GM18511 (cell line): ENCODE data around the gene STRADA.
"Not testable (repeated sequence)": the region's sequence is repeated elsewhere in the genome, so short reads cannot be mapped to it uniquely, and the experiment has no call there.

ENCODE experiments used
- ATAC-seq: cut with Tn5 transposase; IDR thresholded peaks from one replicate; pipeline ENCODE4 v1.9.1; 2021; ENCODE audit warnings: mild to moderate bottlenecking, moderate library complexity; ENCODE audit not compliant: unreplicated experiment

The STRADA gene

GRCh38 chr17:63758428-63758827 lies 16.8 kb upstream of the STRADA start:
- ATAC-seq = no peak

DNA sequence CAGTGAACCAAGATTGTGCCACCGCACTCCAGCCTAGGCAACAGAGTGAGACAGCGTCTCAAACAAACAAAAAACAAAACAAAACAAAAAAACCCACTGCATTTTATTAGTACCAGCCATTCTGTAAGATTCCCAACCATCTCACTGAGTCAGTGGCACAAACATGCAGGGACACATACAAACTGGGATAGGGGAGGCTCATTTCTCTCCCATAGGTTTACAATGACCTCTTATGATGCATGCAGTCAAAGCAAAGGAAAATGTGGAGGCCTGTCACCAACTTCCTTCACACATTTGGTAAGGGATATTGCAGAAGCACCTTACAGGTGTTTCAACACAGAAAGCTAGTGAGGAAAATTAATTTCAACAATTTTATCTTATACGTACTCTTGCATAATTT lies 12.4 kb upstream of the STRADA start:
- ATAC-seq = no peak

- no peak for ATAC-seq
Measured at GRCh38 chr17:63753215-63753614, 11.6 kb upstream of the STRADA start.

DNA sequence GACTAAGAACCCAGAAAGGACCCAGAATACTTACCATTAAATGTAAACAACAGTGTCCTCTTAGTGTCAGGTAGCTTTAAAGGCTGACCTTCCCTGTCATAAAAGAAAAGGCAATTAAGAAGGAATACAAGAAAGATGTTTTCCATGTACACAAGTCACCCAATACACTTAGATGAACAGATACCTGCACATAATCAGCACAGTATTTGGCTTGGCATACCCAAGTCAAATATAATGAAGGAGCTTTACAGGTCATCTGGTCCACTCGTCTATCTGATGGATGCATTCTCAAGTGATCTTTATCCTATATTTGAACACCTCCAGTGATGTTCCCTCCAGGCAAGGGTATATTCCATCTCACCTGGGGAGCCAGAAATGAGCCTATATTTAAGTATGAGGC lies 11.1 kb upstream of the STRADA start:
- no peak for ATAC-seq

GRCh38 chr17:63751806-63752205 lies 10.2 kb upstream of the STRADA start:
- no peak for ATAC-seq

GRCh38 chr17:63741143-63741407 lies 524 bp downstream of the STRADA start:
- ATAC-seq = peak; percentile 29

DNA sequence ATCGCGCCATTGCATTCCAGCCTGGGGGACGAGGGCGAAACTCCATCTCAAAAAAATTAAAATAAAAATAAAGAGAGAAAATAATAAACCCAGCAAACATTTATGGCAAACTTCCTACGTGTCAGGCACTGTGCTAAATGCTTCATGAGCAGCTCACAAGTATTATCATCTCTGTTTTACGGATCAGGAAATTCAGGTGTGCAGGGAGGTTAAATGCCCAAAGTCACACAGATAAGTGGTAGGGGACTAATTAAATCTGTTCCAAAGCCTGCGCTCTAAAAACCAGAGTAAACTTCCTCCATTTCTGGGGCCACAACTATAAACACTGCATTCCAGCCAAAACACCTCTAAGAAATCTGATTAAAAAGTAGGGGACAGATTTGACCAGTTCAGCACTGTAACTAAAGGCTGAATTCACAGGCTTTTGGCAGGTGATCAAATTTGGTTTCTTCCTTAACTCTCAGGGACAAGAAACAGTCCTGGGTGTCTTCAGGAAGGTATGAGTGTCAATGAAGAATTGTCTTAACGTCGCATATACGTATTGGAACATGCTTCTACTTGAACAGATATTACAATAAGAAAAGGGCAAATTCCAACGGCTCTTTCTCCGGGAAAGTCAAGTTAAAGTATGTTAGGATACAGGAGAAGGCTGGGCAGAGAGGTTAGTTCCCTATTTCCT lies 996 bp downstream of the STRADA start:
- no peak for ATAC-seq

- ATAC-seq = no peak
Measured at GRCh38 chr17:63735691-63736090, 5.9 kb downstream of the STRADA start.

DNA sequence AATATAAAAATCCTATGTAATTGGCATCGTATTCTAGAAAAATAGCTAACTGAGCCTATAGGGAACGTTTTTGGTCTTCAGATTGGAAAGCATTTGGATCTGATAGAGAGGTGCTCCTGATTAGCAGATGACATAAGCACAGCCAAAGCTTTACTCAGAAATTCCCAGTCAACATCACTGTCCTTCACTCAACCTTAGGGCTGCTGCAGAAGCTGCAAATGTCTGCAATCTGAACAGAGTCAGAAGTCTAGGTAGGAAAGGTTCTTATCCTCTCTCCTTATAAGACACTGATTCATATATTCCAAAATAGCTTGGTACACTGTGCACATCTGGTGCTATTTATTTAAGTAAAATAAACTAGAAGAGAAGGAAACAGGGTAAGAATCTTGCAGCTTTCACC lies 19.2 kb downstream of the STRADA start:
- no peak for ATAC-seq

- ATAC-seq = not testable (repeated sequence)
Measured at GRCh38 chr17:63720194-63720593, 21.4 kb downstream of the STRADA start.

GRCh38 chr17:63718988-63719387 lies 22.6 kb downstream of the STRADA start:
- ATAC-seq = no peak

DNA sequence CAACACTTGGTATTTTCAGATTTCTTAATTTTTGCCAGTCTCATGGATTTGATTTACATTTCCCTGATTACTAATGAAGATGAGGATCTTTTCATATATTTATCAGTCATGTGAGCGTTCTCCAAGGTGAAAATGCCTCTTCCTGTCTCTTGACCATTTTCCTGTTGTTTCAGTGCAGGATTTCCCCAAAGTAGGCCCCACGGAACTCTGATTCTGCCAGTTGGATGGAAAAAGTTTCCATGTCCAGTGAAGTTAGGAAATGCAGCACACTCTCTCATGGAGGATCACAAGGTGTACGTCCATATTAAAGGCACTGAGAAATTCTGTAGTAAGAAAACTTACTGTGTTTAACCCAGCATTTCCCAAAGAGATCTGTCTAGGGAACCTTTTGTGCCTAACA lies 25.2 kb downstream of the STRADA start:
- ATAC-seq = no peak

- no peak for ATAC-seq
Measured at GRCh38 chr17:63714550-63715277, 26.9 kb downstream of the STRADA start.

DNA sequence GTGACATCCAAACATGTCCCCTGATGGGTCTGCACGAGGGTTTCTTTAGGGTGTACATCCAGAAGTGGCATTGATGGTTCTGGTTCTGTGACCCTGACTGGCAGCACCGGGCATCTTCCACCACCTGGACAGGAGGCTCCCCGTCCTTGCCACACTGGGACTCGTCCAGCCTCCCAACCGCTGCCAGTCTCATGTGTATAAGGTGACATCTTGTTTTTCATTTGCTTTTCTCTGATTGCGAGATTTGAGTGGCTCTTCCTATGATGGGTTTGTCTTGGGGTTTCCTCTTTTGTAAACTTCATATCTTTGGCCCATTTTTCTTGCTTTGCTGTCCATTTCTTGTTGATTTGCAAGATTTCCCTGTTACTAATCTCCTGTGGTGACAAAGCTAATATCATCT lies 32.5 kb downstream of the STRADA start:
- no peak for ATAC-seq

GRCh38 chr17:63707151-63707550 lies 34.4 kb downstream of the STRADA start:
- no peak for ATAC-seq

DNA sequence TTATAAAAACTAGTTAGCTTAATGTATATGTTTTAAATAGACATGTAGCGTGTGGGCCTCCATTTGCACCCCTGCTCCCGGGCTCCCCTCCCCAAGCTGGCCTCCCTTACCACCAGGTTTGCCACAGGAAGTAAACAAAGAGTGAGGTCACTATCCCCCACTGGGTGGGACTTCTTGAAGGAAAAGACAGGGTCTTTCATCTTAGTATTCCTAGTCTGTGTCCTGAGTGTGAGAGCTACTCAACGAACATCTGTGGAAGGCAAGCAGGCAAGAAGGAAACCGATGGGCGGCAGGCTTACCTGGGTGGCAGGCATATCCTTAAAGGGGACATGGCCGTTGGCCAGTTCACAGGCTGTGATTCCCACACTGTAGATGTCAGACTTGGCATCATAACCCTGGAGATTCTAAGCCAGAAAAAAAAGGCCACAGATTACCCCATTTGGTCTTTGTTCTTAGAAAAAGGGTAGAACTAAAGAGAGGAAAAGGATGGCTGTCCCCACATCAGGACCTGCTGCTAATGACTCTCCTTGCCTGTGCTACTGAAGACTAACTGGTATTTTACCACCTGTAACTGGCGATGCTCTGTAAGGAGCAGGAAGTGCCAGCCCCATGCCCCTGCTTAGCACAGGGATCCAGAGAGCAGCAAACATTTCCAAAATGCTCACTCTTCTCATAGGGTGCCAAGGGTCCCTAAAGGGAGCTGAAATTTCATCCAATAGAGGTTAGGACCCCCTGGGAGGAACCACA lies 35.1 kb downstream of the STRADA start:
- no peak for ATAC-seq

- ATAC-seq = no peak
Measured at GRCh38 chr17:63705657-63706056, 35.9 kb downstream of the STRADA start.

DNA sequence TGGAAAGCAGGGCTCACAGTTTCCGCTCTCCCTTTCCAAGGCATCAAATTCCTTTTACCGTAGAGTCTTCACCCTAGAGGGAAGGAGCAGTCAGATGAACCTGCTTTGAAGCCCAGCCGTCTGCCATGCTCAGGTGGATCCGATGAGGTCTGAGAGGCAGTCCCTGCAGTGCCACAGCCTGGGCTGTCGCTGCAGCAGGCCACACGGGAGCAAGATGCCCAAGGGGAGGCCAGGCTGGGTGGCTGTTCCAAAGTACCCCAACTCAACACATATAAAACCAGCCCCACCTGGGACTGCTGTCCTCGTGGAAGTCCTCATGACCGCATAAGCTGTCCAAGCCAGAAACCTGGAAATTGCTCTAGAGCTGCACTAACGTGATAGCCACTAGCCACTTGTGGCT lies 36.8 kb downstream of the STRADA start:
- ATAC-seq = no peak

- no peak for ATAC-seq
Measured at GRCh38 chr17:63704259-63704576, 37.4 kb downstream of the STRADA start.

DNA sequence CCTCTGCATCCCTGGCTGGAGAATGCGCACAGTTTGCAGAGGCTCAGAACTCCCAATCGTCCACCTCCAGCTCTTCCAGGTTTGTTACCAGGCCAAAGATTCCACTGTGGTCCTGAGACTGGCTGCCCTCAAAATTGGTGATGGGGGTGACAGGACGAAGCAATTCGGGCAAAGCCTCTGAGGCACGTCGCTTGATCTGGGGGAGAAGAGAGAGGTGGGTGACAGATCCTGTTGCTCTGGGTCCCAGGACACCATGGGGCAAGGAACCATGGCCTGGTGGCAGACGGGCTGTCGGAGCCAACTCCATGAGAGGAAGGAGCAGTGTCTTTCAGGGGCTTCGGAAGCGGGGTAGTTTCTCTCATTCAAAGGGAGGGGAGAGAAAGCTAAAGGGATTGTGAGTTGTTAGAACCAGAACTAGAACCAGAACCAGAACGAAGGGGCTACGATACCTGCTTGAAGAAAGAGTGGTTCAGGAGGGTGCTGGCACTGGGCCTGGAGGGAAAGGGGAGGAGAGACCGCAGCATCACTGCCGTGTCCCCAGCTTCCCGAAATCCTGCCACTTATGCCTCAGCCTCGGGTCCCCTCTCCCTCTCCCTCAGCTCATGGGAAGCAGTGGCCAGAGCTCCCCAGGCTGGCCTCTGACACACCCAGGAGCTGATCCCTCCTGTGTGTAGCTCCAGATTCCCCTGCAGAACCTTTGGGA lies 37.9 kb downstream of the STRADA start:
- no peak for ATAC-seq

DNA sequence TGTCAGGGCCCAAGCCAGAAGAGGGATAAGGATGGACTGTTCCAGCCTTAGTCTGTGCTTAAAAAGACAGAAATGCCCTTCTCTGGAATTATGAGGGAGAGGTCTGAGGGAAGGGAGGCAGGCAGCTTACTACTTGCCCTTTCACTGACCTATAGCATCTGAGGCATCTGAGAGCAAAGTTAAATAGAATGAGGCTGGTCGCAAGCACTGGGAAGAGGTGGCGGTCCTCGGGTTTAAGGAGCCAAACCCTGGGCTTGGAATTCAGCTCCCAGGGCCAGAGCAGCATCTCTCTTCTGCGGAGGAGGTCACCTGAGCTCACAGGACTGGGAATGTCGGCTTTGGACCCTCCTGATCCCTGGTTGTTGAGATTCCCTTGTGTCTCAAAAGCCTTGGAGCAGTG lies 38.6 kb downstream of the STRADA start:
- no peak for ATAC-seq

GRCh38 chr17:63702721-63703015 lies 38.9 kb downstream of the STRADA start:
- ATAC-seq = no peak
